ENCODE data around the gene TAF15. TPM values are rescaled to one million over a fixed set of nuclear protein-coding genes. Genes with fewer than 3 reads are reported as not detected.

TAF15 gene
- total RNA-seq, 2 experiments from 2014 or later = 316 to 330 TPM

DNA sequence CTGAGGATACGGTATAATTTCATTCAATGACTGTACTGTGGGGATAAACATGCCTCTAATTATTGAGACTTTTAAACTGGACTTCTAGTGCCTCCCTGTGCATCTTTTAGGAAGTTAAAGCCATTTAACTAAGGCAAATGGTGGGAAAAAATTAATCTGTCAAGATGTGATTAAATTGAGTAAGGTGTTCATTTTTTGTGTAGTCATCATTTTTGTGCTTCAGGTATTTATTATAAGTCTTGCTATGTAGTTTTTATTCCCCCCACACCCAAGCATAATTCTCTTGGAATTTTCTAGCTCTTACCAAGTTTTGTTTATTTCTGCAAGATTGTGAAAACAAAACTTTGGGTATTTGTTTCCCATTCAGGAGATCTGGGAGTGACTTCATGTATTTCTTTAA lies 10.2 kb downstream of the TAF15 start:
- ChIA-PET CTCF (interaction anchor here (0.7 to 2.7 kb wide), 10 partner anchors 8 to 92 kb away, joined by 3 to 17 read pairs (median 4); partner anchors contain the start of genes GAS2L2 and TAF15), POLR2A (no interaction called here)
- Mint-ChIP-seq H3K27me3 (no peaks in the 10 kb centered on the region), H3K4me3 (no peak overlapping the region), H3K27ac (peak overlapping the region; percentile 28), H3K4me1 (peaks cover 36% of the 10 kb centered on the region), H3K9me3 (ENCODE audit: low read depth) (no peaks in the 10 kb centered on the region), H3K36me3 (ENCODE audit: low read depth) (peaks cover 54% of the 10 kb centered on the region)
- intact Hi-C loops (cut with DNase I, micrococcal nuclease) = loop anchor here in 1 of 2 experiments (2.0 kb wide), 1 partner anchor 13 kb away; no protein-coding TSS in a partner anchor
- ATAC-seq (no peak), DNase-seq (no peak)

DNA sequence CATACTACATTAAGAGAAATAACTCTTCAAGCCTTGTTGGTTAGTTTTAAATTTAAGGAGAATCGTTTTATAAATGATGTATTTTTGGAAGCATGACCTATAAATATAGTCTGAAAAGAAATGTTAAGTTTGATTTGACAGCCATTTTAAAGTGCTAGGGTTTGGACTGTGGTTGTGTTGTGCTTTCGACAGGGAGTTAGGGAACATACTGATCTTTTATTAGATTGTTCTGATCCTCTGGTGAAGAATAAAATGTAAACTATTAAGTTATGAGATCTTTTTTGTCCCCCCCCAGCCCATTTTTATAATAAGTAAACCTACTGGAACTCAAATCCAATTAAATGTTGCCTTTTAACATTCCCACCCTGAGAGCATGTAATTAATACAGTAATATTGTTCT lies 12.0 kb downstream of the TAF15 start:
- DNase-seq = no peak
- intact Hi-C loops (cut with DNase I, micrococcal nuclease) = no loop called here
- peaks cover 22% of the 10 kb centered on the region for H3K4me1 Mint-ChIP-seq
- ChIA-PET CTCF (interaction anchor here (0.9 to 2.6 kb wide), 2 partner anchors 12 to 140 kb away, joined by 3 to 12 read pairs; partner anchors contain the start of gene TAF15), POLR2A (no interaction called here)
- H3K9me3 Mint-ChIP-seq (ENCODE audit: low read depth) = no peaks in the 10 kb centered on the region
- H3K27ac Mint-ChIP-seq = peak overlapping the region; percentile 31
- H3K36me3 Mint-ChIP-seq (ENCODE audit: low read depth) = peaks cover 62% of the 10 kb centered on the region
- ATAC-seq = no peak
- no peaks in the 10 kb centered on the region for H3K27me3 Mint-ChIP-seq
- H3K4me3 Mint-ChIP-seq = no peak overlapping the region

DNA sequence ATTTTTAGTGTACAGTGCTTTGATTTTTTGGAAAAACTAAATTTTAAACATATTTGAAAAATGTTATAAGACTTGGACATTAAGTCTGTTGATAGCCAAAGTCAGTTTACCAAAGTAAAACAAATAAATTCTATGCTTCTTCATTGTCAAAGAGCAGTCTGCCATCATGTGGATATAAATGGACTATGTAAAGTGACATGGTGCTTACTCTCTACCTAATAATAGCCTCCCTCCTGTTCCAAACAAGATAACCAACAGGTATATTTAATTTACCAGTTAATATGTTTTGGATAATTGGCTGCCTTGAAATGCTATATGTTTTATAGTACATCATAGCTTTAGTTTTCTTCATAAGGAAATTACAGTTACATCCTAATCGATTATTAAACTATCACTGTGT lies 15.9 kb downstream of the TAF15 start:
- POLR2A ChIA-PET = no interaction called here

DNA sequence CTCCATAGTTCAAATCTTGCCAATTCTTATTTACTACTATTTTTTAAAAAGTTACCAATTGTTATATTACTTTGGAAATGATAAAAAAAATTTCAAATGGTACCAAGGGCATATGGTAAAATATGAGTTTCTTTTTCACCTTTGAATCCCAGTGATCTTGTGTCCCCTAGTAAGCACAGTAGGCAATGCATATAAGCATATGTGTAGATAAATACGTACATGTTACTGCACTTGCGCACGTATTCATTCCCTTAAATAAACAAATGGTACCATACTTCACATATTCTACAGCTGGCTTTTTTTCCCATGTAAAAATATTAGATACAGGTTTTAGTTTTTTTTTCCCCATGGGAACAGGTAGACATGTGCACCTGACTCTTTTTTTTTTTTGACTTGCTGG lies 31.8 kb downstream of the TAF15 start:
- ATAC-seq = no peak
- intact Hi-C loops (cut with DNase I, micrococcal nuclease) = no loop called here

More for the DNA sequence above, 15.9 kb downstream of the TAF15 start:
- Mint-ChIP-seq H3K4me1 (peaks cover 8% of the 10 kb centered on the region), H3K27ac (no peak overlapping the region), H3K4me3 (no peak overlapping the region), H3K9me3 (ENCODE audit: low read depth) (no peaks in the 10 kb centered on the region), H3K27me3 (no peaks in the 10 kb centered on the region), H3K36me3 (ENCODE audit: low read depth) (peaks cover 64% of the 10 kb centered on the region)
- intact Hi-C loops (cut with DNase I, micrococcal nuclease) = no loop called here
- ATAC-seq (no peak), DNase-seq (no peak)
- CTCF ChIA-PET = interaction anchor here (1.9 kb wide), 1 partner anchor 10 kb away, joined by 7 read pairs; no protein-coding TSS in a partner anchor

DNA sequence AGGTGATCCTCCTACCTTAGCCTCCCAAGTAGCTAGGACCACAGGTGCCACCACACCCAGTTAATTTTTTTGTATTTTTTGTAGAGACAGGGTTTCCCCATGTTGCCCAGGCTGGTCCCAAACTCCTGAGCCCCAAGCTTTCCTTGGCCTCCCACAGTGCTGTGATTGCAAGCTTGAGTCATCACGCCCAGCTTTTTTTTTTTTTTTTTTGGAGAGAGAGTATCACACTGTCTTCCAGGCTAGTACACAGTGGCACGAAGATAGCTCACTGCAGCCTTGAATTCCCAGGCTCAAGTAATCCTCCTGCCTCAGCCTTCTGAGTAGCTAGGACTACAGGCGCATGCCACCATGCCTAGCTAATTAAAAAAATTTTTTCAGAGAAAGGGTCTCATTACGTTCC lies 32.2 kb downstream of the TAF15 start:
- Mint-ChIP-seq H3K9me3 (ENCODE audit: low read depth) (no peaks in the 10 kb centered on the region), H3K4me1 (peaks cover 5% of the 10 kb centered on the region), H3K27ac (no peak overlapping the region), H3K4me3 (no peak overlapping the region), H3K36me3 (ENCODE audit: low read depth) (peaks cover 52% of the 10 kb centered on the region), H3K27me3 (no peaks in the 10 kb centered on the region)
- DNase-seq (no peak), ATAC-seq (peak; percentile 42)
- CTCF ChIA-PET = interaction anchor here (0.5 to 1.3 kb wide), 6 partner anchors 8 to 202 kb away, joined by 3 to 7 read pairs (median 4); no protein-coding TSS in a partner anchor
- intact Hi-C loops (cut with DNase I, micrococcal nuclease) = no loop called here
- POLR2A ChIA-PET = interaction anchor here (0.6 to 0.7 kb wide), 2 partner anchors 34 to 233 kb away, joined by 4 to 13 read pairs; no protein-coding TSS in a partner anchor

More for the DNA sequence above, 31.8 kb downstream of the TAF15 start:
- Mint-ChIP-seq H3K4me3 (no peak overlapping the region), H3K9me3 (ENCODE audit: low read depth) (no peaks in the 10 kb centered on the region), H3K27ac (no peak overlapping the region), H3K4me1 (peaks cover 2% of the 10 kb centered on the region), H3K27me3 (no peaks in the 10 kb centered on the region), H3K36me3 (ENCODE audit: low read depth) (peaks cover 54% of the 10 kb centered on the region)
- no peak for DNase-seq
- ChIA-PET POLR2A (interaction anchor here (0.6 to 0.7 kb wide), 2 partner anchors 34 to 234 kb away, joined by 4 to 13 read pairs; no protein-coding TSS in a partner anchor), CTCF (interaction anchor here (0.5 to 1.3 kb wide), 5 partner anchors 8 to 81 kb away, joined by 3 to 7 read pairs (median 3); no protein-coding TSS in a partner anchor)

DNA sequence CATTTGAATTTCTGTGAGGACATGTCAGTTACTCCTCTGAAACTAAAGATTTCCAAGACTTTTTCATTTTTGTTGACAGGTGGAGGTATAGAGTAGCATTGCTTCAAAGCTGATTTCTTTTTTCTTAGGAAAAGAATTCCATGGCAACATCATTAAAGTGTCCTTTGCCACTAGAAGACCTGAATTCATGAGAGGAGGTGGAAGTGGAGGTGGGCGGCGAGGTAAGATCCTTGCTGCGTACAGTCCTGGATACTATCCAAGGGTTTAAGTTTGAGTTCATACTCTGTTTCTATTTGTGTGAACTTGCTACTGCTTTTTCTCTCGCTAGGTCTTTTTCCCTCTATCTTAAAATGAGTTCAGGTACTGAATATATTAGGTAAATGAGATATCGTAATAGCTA lies 33.0 kb downstream of the TAF15 start:
- H3K36me3 Mint-ChIP-seq (ENCODE audit: low read depth) = peaks cover 48% of the 10 kb centered on the region
- no peaks in the 10 kb centered on the region for H3K27me3 Mint-ChIP-seq
- intact Hi-C loops (cut with DNase I, micrococcal nuclease) = no loop called here
- no peak for ATAC-seq
- peaks cover 6% of the 10 kb centered on the region for H3K4me1 Mint-ChIP-seq
- no peak overlapping the region for H3K4me3 Mint-ChIP-seq
- peak overlapping the region; percentile 34 for H3K27ac Mint-ChIP-seq
- DNase-seq = no peak
- H3K9me3 Mint-ChIP-seq (ENCODE audit: low read depth) = no peaks in the 10 kb centered on the region
- POLR2A ChIA-PET = interaction anchor here (0.6 kb wide), 1 partner anchor 67 kb away, joined by 3 read pairs; no protein-coding TSS in a partner anchor
- CTCF ChIA-PET = interaction anchor here (0.6 to 1.3 kb wide), 5 partner anchors 9 to 203 kb away, joined by 3 to 5 read pairs (median 3); no protein-coding TSS in a partner anchor

DNA sequence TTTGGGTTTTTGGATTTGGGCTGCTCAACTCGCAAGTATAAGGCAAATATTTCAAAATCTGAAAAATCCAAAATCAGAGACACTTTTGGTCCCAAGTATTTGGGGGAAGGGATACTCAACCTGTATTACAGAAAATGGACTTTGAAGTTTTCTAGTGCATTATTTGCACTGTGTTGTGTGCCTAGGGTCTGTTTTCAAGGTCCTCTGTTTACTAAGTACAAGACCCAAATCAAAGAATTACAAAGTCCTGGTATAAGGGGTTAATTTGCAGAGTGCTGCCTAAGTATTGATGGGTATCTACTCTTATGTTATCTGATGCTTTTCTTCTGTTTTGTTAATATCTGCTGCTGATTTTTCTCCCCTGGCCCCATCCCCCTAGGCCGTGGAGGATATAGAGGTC lies 34.4 kb downstream of the TAF15 start:
- ATAC-seq = no peak
- H3K27me3 Mint-ChIP-seq = no peaks in the 10 kb centered on the region

DNA sequence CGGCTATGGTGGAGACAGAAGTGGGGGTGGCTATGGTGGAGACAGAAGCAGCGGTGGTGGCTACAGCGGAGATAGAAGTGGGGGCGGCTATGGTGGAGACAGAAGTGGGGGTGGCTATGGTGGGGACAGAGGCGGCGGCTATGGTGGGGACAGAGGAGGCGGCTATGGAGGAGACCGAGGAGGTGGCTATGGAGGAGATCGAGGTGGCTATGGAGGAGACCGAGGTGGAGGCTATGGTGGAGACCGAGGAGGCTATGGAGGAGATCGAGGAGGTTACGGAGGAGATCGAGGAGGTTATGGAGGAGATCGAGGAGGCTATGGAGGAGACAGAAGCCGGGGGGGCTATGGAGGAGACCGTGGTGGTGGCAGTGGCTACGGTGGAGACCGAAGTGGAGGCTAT lies 35.3 kb downstream of the TAF15 start:
- Mint-ChIP-seq H3K4me1 (peaks cover 9% of the 10 kb centered on the region), H3K27me3 (no peaks in the 10 kb centered on the region), H3K4me3 (no peak overlapping the region), H3K36me3 (ENCODE audit: low read depth) (peaks cover 52% of the 10 kb centered on the region), H3K9me3 (ENCODE audit: low read depth) (no peaks in the 10 kb centered on the region), H3K27ac (no peak overlapping the region)
- ChIA-PET POLR2A (no interaction called here), CTCF (no interaction called here)
- no peak for ATAC-seq
- intact Hi-C loops (cut with DNase I, micrococcal nuclease) = no loop called here
- no peak for DNase-seq

More for the DNA sequence above, 34.4 kb downstream of the TAF15 start:
- Mint-ChIP-seq H3K9me3 (ENCODE audit: low read depth) (no peaks in the 10 kb centered on the region), H3K4me1 (peaks cover 8% of the 10 kb centered on the region), H3K36me3 (ENCODE audit: low read depth) (peaks cover 51% of the 10 kb centered on the region), H3K4me3 (no peak overlapping the region), H3K27ac (no peak overlapping the region)
- intact Hi-C loops (cut with DNase I, micrococcal nuclease) = no loop called here
- POLR2A ChIA-PET = no interaction called here
- DNase-seq = no peak
- CTCF ChIA-PET = no interaction called here

DNA sequence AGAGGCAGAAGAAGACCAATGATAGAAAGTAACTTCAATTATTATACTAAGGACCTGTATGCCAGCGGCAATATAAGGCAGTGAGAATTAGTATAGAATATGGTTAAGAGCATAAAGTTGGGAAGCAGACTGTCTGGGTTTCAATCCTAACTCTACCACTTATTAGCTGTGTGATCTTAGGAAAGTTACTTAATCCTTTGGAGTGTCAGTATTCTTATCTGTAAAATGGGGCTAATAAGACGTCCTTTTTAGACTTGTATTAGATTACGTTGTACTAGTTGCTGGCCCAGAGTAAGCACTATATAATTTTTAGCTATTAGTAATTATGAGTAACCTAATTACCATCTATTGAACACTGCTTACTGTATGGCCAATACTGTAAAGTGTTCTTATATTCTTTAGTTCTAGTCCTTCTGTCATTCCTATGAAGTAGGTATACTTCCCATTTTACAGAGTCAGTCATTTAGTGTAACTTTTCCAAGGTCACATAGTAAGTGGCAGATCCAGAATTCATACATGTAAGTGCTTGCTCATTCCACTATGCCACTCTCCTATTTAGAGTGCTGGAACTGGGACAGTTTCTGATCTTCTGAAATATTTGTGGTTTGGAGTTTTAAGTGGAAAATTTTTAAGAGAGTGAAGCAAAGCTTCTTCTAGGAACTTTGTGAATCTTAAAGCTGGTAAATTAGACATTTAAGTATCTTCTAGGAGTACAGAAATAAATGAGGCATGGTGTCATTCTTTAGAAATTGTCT lies 36.9 kb downstream of the TAF15 start:
- H3K9me3 Mint-ChIP-seq (ENCODE audit: low read depth) = no peaks in the 10 kb centered on the region
- ATAC-seq = no peak
- H3K27ac Mint-ChIP-seq = no peak overlapping the region
- ChIA-PET POLR2A (interaction anchor here (0.5 kb wide), 1 partner anchor 17 kb away, joined by 4 read pairs; no protein-coding TSS in a partner anchor), CTCF (interaction anchor here (0.6 to 1.7 kb wide), 6 partner anchors 9 to 727 kb away, joined by 3 to 5 read pairs (median 3); partner anchors contain the start of gene CCL5)
- no peaks in the 10 kb centered on the region for H3K27me3 Mint-ChIP-seq
- no peak for DNase-seq
- no peak overlapping the region for H3K4me3 Mint-ChIP-seq
- peaks cover 9% of the 10 kb centered on the region for H3K4me1 Mint-ChIP-seq
- intact Hi-C loops (cut with DNase I, micrococcal nuclease) = loop anchor here in 1 of 2 experiments (2.0 to 5.0 kb wide), 2 partner anchors 29 to 161 kb away; no protein-coding TSS in a partner anchor
- H3K36me3 Mint-ChIP-seq (ENCODE audit: low read depth) = peaks cover 54% of the 10 kb centered on the region

DNA sequence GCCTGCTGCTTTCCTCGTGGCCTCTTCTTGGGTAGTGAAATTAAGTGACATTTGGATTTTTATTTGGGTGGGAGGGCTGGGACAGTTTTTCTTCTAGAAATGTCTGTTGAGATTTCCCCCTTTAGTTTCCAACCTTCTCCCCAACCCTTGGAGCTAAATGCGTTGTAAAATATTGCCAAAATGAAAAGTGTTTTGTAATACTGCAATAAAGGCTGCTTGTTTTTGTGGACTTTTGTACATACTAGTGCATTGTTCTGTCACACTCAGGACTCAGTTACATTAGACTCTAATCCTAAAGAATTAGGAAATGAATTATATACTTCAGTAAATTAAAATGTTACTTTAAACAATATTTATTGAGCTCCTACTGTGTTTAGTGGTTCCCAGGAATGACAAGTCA lies 37.7 kb downstream of the TAF15 start:
- Mint-ChIP-seq H3K4me1 (peaks cover 9% of the 10 kb centered on the region), H3K27me3 (no peaks in the 10 kb centered on the region), H3K27ac (no peak overlapping the region), H3K36me3 (ENCODE audit: low read depth) (peaks cover 54% of the 10 kb centered on the region), H3K9me3 (ENCODE audit: low read depth) (no peaks in the 10 kb centered on the region), H3K4me3 (no peak overlapping the region)
- ChIA-PET POLR2A (interaction anchor here (0.9 kb wide), 1 partner anchor 83 kb away, joined by 3 read pairs; no protein-coding TSS in a partner anchor), CTCF (interaction anchor here (0.7 to 1.7 kb wide), 5 partner anchors 22 to 122 kb away, joined by 3 to 5 read pairs (median 3); partner anchors contain the start of gene CCL5)
- DNase-seq = no peak
- intact Hi-C loops (cut with DNase I, micrococcal nuclease) = loop anchor here in 1 of 2 experiments (2.0 to 5.0 kb wide), 2 partner anchors 30 to 160 kb away; no protein-coding TSS in a partner anchor
- ATAC-seq = no peak

DNA sequence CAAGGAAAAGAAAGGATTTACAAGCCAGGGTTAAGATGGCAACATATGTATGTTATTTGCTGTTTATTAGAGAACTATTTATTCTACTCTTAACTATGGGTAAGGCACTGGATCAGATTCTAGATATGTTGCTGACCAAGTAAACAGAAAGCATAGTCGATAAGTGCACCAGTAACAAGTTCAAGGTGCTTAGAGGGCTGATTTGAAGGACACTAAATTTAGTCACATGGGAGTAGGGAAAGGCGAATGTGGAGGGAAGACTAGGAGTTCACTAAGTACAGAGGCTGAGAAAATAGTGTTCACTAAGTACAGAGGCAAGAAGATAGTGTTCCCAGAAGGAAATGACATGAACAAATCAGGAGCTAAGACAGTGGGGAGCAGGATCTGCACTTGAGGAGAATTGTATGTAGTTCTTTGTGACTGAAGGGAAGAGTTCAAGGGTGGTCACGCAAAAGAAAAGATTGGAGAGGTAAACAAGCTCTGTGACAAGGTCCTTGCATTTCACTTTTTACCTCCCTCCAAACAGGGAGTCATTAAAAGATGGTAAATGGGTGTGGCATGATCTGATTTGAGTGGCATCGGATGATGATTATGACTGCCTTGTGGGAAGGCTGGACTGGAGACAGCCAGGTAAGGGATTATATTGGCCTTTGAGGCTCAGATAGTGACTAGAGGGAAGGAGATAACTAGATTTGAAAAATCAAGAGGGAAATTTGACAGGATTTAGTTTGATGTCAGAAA lies 38.5 kb downstream of the TAF15 start:
- ATAC-seq (no peak), DNase-seq (no peak)
- no peaks in the 10 kb centered on the region for H3K27me3 Mint-ChIP-seq
- no peaks in the 10 kb centered on the region for H3K9me3 Mint-ChIP-seq (ENCODE audit: low read depth)
- peaks cover 9% of the 10 kb centered on the region for H3K4me1 Mint-ChIP-seq
- POLR2A ChIA-PET = interaction anchor here (0.9 kb wide), 1 partner anchor 84 kb away, joined by 3 read pairs; no protein-coding TSS in a partner anchor
- H3K4me3 Mint-ChIP-seq = no peak overlapping the region
- CTCF ChIA-PET = interaction anchor here (0.8 to 3.3 kb wide), 18 partner anchors 9 to 873 kb away, joined by 3 to 17 read pairs (median 4); partner anchors contain the start of gene CCL5
- H3K36me3 Mint-ChIP-seq (ENCODE audit: low read depth) = peaks cover 50% of the 10 kb centered on the region
- peak overlapping the region; percentile 41 for H3K27ac Mint-ChIP-seq
- intact Hi-C loops (cut with DNase I, micrococcal nuclease) = loop anchor here in 1 of 2 experiments (2.0 to 5.0 kb wide), 2 partner anchors 31 to 159 kb away; no protein-coding TSS in a partner anchor
